Neuronal stem cell (in vitro differentiated cells): ENCODE data around the gene SMIM24.

Experiments
- DNase-seq: peaks from one replicate; pipeline ENCODE4 v3.0.0-alpha.2; 2013; ENCODE audit warnings: low spot score
- H2AFZ ChIP-seq: one replicate; pipeline ENCODE4 v1.6.1; 2013; ENCODE audit warnings: mild to moderate bottlenecking, low read length, inconsistent platforms
- H2AK5ac ChIP-seq: 2 replicates; pipeline ENCODE4 v1.6.1; 2013; ENCODE audit warnings: low read depth, mild to moderate bottlenecking, inconsistent platforms, low read length, moderate library complexity, mixed read lengths
- H2BK120ac ChIP-seq: 2 replicates; pipeline ENCODE4 v1.6.1; 2013; ENCODE audit warnings: low read depth, mild to moderate bottlenecking, inconsistent platforms, low read length, moderate library complexity, mixed read lengths
- H2BK12ac ChIP-seq: one replicate; pipeline ENCODE4 v1.6.1; 2013; ENCODE audit warnings: low read length, inconsistent platforms
- H2BK15ac ChIP-seq: 2 replicates; pipeline ENCODE4 v1.6.1; 2013; ENCODE audit warnings: mild to moderate bottlenecking, low read length, inconsistent platforms, mixed read lengths
- H2BK5ac ChIP-seq: one replicate; pipeline ENCODE4 v1.6.1; 2013; ENCODE audit warnings: inconsistent platforms, mild to moderate bottlenecking, low read length, moderate library complexity
- H3K14ac ChIP-seq: one replicate; pipeline ENCODE4 v1.6.1; 2013; ENCODE audit warnings: low read length, inconsistent platforms
- H3K18ac ChIP-seq: 2 replicates; pipeline ENCODE4 v1.6.1; 2013; ENCODE audit warnings: low read length, inconsistent platforms
- H3K23ac ChIP-seq: 2 replicates; pipeline ENCODE4 v1.6.1; 2013; ENCODE audit warnings: low read depth, mild to moderate bottlenecking, mixed read lengths, low read length, inconsistent platforms; ENCODE audit not compliant: poor library complexity
- H3K27ac ChIP-seq: replicated peaks from 3 replicates; pipeline ENCODE4 v1.5.1; 2013; ENCODE audit warnings: low read length, inconsistent platforms
- H3K27me3 ChIP-seq, 3 experiments: 2 replicates each; pipeline ENCODE4 v1.6.1; 2013; ENCODE audit warnings: low read length in 3 of 3, mild to moderate bottlenecking in 2 of 3, inconsistent platforms in 1 of 3, low read depth in 1 of 3, mixed read lengths in 1 of 3, moderate library complexity in 1 of 3; ENCODE audit not compliant: control insufficient read depth in 3 of 3, insufficient read depth in 3 of 3
- H3K36me3 ChIP-seq, 2 donors: replicated peaks in 1 of 2; 2 replicates each; pipeline ENCODE4 v1.6.1; 2013; ENCODE audit warnings: low read length in 2 of 2; ENCODE audit not compliant: control insufficient read depth in 2 of 2, insufficient read depth in 2 of 2
- H3K4ac ChIP-seq: 2 replicates; pipeline ENCODE4 v1.6.1; 2013; ENCODE audit warnings: inconsistent platforms, mild to moderate bottlenecking, low read length, moderate library complexity
- H3K4me1 ChIP-seq, 2 donors: 1 replicate in 1 of 2; 2 replicates in 1 of 2; pipeline ENCODE4 v1.6.1; 2013; ENCODE audit warnings: low read length in 2 of 2, low read depth in 1 of 2; ENCODE audit not compliant: control insufficient read depth in 2 of 2, insufficient read depth in 1 of 2
- H3K4me2 ChIP-seq: one replicate; pipeline ENCODE4 v1.6.1; 2013; ENCODE audit warnings: mild to moderate bottlenecking, low read length, inconsistent platforms; ENCODE audit not compliant: insufficient read depth, poor library complexity, severe bottlenecking
- H3K4me3 ChIP-seq, 2 donors: 2 replicates each; pipeline ENCODE4 v1.5.1; 2013; ENCODE audit warnings: low read length in 2 of 2, mild to moderate bottlenecking in 2 of 2, inconsistent platforms in 1 of 2, moderate library complexity in 1 of 2
- H3K79me1 ChIP-seq: one replicate; pipeline ENCODE4 v1.6.1; 2013; ENCODE audit warnings: low read depth, mild to moderate bottlenecking, inconsistent platforms, low read length, moderate library complexity
- H3K9ac ChIP-seq: one replicate; pipeline ENCODE4 v1.6.1; 2013; ENCODE audit warnings: mild to moderate bottlenecking, low read depth, low read length, inconsistent platforms; ENCODE audit not compliant: poor library complexity
- H3K9me3 ChIP-seq, 2 donors: replicated peaks in 1 of 2; 2 replicates each; pipeline versions ENCODE3 to v1.6.1; 2013; ENCODE audit warnings: low read length in 2 of 2, mild to moderate bottlenecking in 2 of 2, inconsistent platforms in 1 of 2, low read depth in 1 of 2, mixed read lengths in 1 of 2, moderate library complexity in 1 of 2; ENCODE audit not compliant: control insufficient read depth in 2 of 2, insufficient read depth in 1 of 2
- H4K8ac ChIP-seq: one replicate; pipeline ENCODE4 v1.6.1; 2013; ENCODE audit warnings: low read depth, mild to moderate bottlenecking, inconsistent platforms, low read length, moderate library complexity
- H4K91ac ChIP-seq: one replicate; pipeline ENCODE4 v1.6.1; 2013; ENCODE audit warnings: low read length, low read depth, mild to moderate bottlenecking, inconsistent platforms; ENCODE audit not compliant: poor library complexity
- WGBS, 2 donors: extraction: QIAGEN DNeasy Blood & Tissue Kit; methylation state at CpG; one replicate each; pipeline ENCODE4 v1.1.7; 2013; ENCODE audit warnings: missing lambda C conversion rate in 2 of 2, mixed read lengths in 1 of 2; ENCODE audit not compliant: insufficient read length in 2 of 2, insufficient replicate concordance in 1 of 2; ENCODE audit errors: extremely low coverage in 2 of 2; 5-methylcytosine and 5-hydroxymethylcytosine counted together

Gene SMIM24

GRCh38 chr19:3500429-3501101 is 20.2 kb upstream of the SMIM24 start, which contains the start of gene DOHH:
Gene DOHH (minus strand): TSS chr19:3500674. CDS start chr19:3496814, 3,860 bp downstream.
- no peak within 1 kb of the TSS for H4K8ac ChIP-seq
- peak; percentile 93 for DNase-seq
- WGBS, 2 donors: no CpG with 5 or more reads among the region's 52 CpGs

GRCh38 chr19:3499738-3500428 is 19.6 kb upstream of the SMIM24 start:
- H3K27ac ChIP-seq: no peak overlapping the region
- no CpG with 5 or more reads among the region's 18 CpGs for WGBS, 2 donors
- H3K27me3 ChIP-seq: no peaks in the 10 kb centered on the region
- H3K36me3 ChIP-seq: peaks cover 8 to 24% of the 10 kb centered on the region in 2 donors
- peak overlapping the region; percentile 98 for H2BK5ac ChIP-seq
- H3K23ac ChIP-seq: peak overlapping the region; percentile 90
- no peak overlapping the region for H2BK12ac ChIP-seq
- peak overlapping the region; percentile 96 for H2AFZ ChIP-seq
- peak overlapping the region; percentile 92 for H3K4me2 ChIP-seq
- peak overlapping the region; percentile 93 for H3K9ac ChIP-seq
- peaks cover 5% of the 10 kb centered on the region for H3K79me1 ChIP-seq
- peaks cover 0 to 5% of the 10 kb centered on the region in 2 donors for H3K4me1 ChIP-seq
- peak overlapping the region; percentile 2 for H3K14ac ChIP-seq
- no peak overlapping the region for H4K91ac ChIP-seq
- H3K4me3 ChIP-seq: peak overlapping the region; percentile 65 to 93
- no peak for DNase-seq
- no peak overlapping the region for H4K8ac ChIP-seq
- peak overlapping the region; percentile 30 for H2AK5ac ChIP-seq
- H3K4ac ChIP-seq: no peak overlapping the region
- H3K18ac ChIP-seq: peak overlapping the region; percentile 99
- H3K9me3 ChIP-seq: peaks cover 0 to 2% of the 10 kb centered on the region in 2 donors
- H2BK15ac ChIP-seq: peak overlapping the region; percentile 4
- no peak overlapping the region for H2BK120ac ChIP-seq

More at GRCh38 chr19:3500429-3501101, 20.2 kb upstream of the SMIM24 start, which contains the start of gene DOHH:
- Histone ChIP-seq H3K79me1 (peaks cover 5% of the 10 kb centered on the region), H3K9me3 (peaks cover 0 to 2% of the 10 kb centered on the region in 2 donors), H3K4me2 (peak within 1 kb of the TSS; percentile 92), H3K4me1 (peaks cover 3 to 8% of the 10 kb centered on the region in 2 donors), H2BK15ac (peak within 1 kb of the TSS; percentile 4), H3K4ac (no peak within 1 kb of the TSS), H3K14ac (peak within 1 kb of the TSS; percentile 2), H3K18ac (peak within 1 kb of the TSS; percentile 99), H3K9ac (peak within 1 kb of the TSS; percentile 93), H2BK12ac (no peak within 1 kb of the TSS), H3K27ac (peak within 1 kb of the TSS; percentile 62), H4K91ac (peak within 1 kb of the TSS; percentile 56), H2AFZ (peak within 1 kb of the TSS; percentile 96), H3K23ac (peak within 1 kb of the TSS; percentile 90), H3K36me3 (peaks cover 8 to 19% of the 10 kb centered on the region in 2 donors), H3K4me3 (peak within 1 kb of the TSS; percentile 65 to 93), H2BK5ac (peak within 1 kb of the TSS; percentile 98), H2AK5ac (peak within 1 kb of the TSS; percentile 30), H2BK120ac (no peak within 1 kb of the TSS), H3K27me3 (no peaks in the 10 kb centered on the region)

DNA sequence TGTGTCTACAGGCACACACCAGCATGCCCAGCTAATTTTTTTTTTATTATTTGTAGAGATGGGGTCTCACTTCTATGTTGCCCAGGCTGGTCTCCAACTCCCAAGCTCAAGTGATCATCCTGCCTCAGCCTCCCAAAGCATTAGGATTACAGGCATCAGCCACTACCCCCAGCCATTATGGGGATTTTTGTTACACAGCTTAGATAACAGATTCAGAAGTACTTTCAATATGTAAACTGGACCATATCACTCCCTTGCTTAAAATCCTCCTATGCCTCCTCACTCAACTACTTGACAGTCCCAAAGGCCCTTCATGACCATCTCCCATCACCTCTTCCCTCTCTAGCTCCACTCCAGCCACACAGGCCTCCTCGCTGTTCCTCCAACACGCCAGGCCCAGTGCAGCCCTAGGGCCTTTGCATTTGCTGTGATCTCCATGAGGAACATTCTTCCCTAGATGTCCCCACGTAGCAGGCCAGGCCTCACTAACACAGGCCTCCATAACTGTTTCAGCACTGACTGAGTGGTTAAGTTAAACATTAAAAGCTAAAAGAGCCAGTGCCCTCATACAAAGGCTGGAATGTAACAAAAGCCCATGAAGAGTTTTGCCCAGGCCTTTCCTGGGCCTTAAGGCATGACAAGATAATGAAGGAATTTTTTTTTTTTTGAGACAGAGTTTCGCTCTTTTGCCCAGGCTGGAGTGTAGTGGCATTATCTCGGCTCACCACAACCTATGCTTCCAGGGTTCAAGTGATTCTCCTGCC is 17.6 kb upstream of the SMIM24 start:
- H2AFZ ChIP-seq: no peak overlapping the region
- no peak for DNase-seq

More for the DNA sequence above, 17.6 kb upstream of the SMIM24 start:
- Histone ChIP-seq H2BK5ac (no peak overlapping the region), H3K4me1 (peaks cover 0 to 3% of the 10 kb centered on the region in 2 donors), H3K79me1 (peaks cover 5% of the 10 kb centered on the region), H3K9ac (no peak overlapping the region), H2BK12ac (no peak overlapping the region), H3K9me3 (peaks cover 0 to 2% of the 10 kb centered on the region in 2 donors), H4K8ac (no peak overlapping the region), H3K27me3 (no peaks in the 10 kb centered on the region), H2BK15ac (no peak overlapping the region), H3K4me3 (no peak overlapping the region), H2AK5ac (no peak overlapping the region), H3K4me2 (no peak overlapping the region), H3K18ac (no peak overlapping the region), H2BK120ac (no peak overlapping the region), H3K14ac (no peak overlapping the region), H4K91ac (no peak overlapping the region), H3K23ac (no peak overlapping the region), H3K36me3 (peaks cover 11 to 38% of the 10 kb centered on the region in 2 donors), H3K4ac (no peak overlapping the region), H3K27ac (no peak overlapping the region)
- no CpG with 5 or more reads among the region's 5 CpGs for WGBS, 2 donors
